HG02870 (cell line): ENCODE data around the gene OR6J1.
"Not testable (repeated sequence)": the region's sequence is repeated elsewhere in the genome, so short reads cannot be mapped to it uniquely, and the experiment has no call there.

Source experiments
- ATAC-seq: cut with Tn5 transposase; IDR thresholded peaks from one replicate; pipeline ENCODE4 v1.9.1; 2021; ENCODE audit warnings: mild to moderate bottlenecking, moderate library complexity; ENCODE audit not compliant: unreplicated experiment

Gene OR6J1

GRCh38 chr14:22610931-22611330, 33.2 kb downstream of the OR6J1 start:
- ATAC-seq = no peak

- no peak for ATAC-seq
Measured at GRCh38 chr14:22607291-22607690, 36.9 kb downstream of the OR6J1 start.

- ATAC-seq = no peak
Measured at GRCh38 chr14:22606380-22606779, 37.8 kb downstream of the OR6J1 start.

- no peak for ATAC-seq
Measured at GRCh38 chr14:22602862-22603261, 41.3 kb downstream of the OR6J1 start.

- ATAC-seq = no peak
Measured at GRCh38 chr14:22601996-22602395, 42.2 kb downstream of the OR6J1 start.

- no peak for ATAC-seq
Measured at GRCh38 chr14:22601456-22601855, 42.7 kb downstream of the OR6J1 start.

- no peak for ATAC-seq
Measured at GRCh38 chr14:22600027-22600426, 44.1 kb downstream of the OR6J1 start.

GRCh38 chr14:22599349-22599748, 44.8 kb downstream of the OR6J1 start:
- ATAC-seq = no peak

- peak; percentile 50 for ATAC-seq
Measured at GRCh38 chr14:22598896-22599244, 45.3 kb downstream of the OR6J1 start.

GRCh38 chr14:22598099-22598895, 45.9 kb downstream of the OR6J1 start, which contains the start of gene ABHD4:
Gene ABHD4 (plus strand): TSS chr14:22598300. CDS start chr14:22598307, 7 bp downstream.
- peak; percentile 82 for ATAC-seq

- peak; percentile 35 for ATAC-seq
Measured at GRCh38 chr14:22597771-22598098, 46.4 kb downstream of the OR6J1 start.

- ATAC-seq = no peak
Measured at GRCh38 chr14:22597265-22597664, 46.9 kb downstream of the OR6J1 start.

GRCh38 chr14:22596354-22596879, 47.7 kb downstream of the OR6J1 start:
- ATAC-seq = no peak

- ATAC-seq = no peak
Measured at GRCh38 chr14:22594156-22594716, 49.9 kb downstream of the OR6J1 start.

GRCh38 chr14:22593601-22594000, 50.6 kb downstream of the OR6J1 start:
- no peak for ATAC-seq

- ATAC-seq = no peak
Measured at GRCh38 chr14:22593189-22593588, 51.0 kb downstream of the OR6J1 start.

- ATAC-seq = peak; percentile 89
Measured at GRCh38 chr14:22589096-22589839, 54.9 kb downstream of the OR6J1 start, which contains the start of gene DAD1. Gene DAD1 (minus strand): TSS chr14:22589224. CDS start chr14:22589157, 67 bp downstream.

- ATAC-seq = no peak
Measured at GRCh38 chr14:22588526-22589095, 55.5 kb downstream of the OR6J1 start.

- not testable (repeated sequence) for ATAC-seq
Measured at GRCh38 chr14:22587677-22588422, 56.3 kb downstream of the OR6J1 start.

- ATAC-seq = no peak
Measured at GRCh38 chr14:22587247-22587646, 56.9 kb downstream of the OR6J1 start.

GRCh38 chr14:22583994-22584393, 60.2 kb downstream of the OR6J1 start:
- ATAC-seq = no peak
